Measurements from ENCODE around the gene ESR1. TPM values are rescaled to one million over a fixed set of nuclear protein-coding genes. Genes with fewer than 3 reads are reported as not detected.

ESR1 gene
- total RNA-seq, 1 experiment from 2014 or later: not detected

DNA sequence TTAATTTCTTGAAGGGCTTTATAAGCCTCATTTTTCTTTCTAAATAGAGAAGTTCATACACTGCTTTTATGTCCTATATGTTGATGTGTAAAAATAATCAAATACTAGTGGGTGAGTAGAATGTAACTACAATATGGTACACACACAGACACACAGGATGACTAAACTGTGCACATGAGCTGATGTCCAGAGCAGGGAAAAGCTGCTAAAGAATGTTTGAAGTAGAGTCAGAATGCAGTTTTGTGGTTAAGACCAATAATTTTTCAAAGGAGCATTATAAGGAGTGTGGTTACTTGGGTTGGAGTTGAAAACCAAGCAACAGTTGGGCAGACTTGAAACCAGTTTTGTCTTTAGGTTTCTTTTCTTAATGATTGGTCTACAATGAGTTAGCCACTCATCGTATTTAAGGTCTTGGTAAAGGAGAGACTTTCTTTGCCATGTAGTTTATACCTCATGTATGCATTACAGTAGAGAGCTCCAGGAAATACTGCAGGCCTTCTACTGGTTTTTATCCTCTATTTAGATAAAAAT is 196.6 kb downstream of the ESR1 start:
- TF ChIP-seq, protein P1, sequence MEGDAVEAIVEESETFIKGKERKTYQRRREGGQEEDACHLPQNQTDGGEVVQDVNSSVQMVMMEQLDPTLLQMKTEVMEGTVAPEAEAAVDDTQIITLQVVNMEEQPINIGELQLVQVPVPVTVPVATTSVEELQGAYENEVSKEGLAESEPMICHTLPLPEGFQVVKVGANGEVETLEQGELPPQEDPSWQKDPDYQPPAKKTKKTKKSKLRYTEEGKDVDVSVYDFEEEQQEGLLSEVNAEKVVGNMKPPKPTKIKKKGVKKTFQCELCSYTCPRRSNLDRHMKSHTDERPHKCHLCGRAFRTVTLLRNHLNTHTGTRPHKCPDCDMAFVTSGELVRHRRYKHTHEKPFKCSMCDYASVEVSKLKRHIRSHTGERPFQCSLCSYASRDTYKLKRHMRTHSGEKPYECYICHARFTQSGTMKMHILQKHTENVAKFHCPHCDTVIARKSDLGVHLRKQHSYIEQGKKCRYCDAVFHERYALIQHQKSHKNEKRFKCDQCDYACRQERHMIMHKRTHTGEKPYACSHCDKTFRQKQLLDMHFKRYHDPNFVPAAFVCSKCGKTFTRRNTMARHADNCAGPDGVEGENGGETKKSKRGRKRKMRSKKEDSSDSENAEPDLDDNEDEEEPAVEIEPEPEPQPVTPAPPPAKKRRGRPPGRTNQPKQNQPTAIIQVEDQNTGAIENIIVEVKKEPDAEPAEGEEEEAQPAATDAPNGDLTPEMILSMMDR (conservative IDR thresholded peaks at IDR 0.05): no peak
- H3K9me3 Mint-ChIP-seq: no peaks in the 10 kb centered on the region; a peak in 1 of 5 replicates

More for the DNA sequence above, 196.6 kb downstream of the ESR1 start:
- no peak overlapping the region for H4K91ac ChIP-seq (ENCODE audit: insufficient read length, low read depth, low read length)
- H3K36me3 Mint-ChIP-seq (ENCODE audit: insufficient read depth in 1 of 3, low read depth in 3 of 3): no peaks in the 10 kb centered on the region
- no peak overlapping the region for H3T11ph ChIP-seq (ENCODE audit: low read length)
- H4K5ac ChIP-seq (ENCODE audit: insufficient read length, low read depth, low read length): no peak overlapping the region
- H3K27me3 ChIP-seq (ENCODE audit: insufficient read depth, low read length): no peaks in the 10 kb centered on the region
- no peak overlapping the region for H3K27ac Mint-ChIP-seq
- H3K79me2 ChIP-seq (ENCODE audit: insufficient read depth, low read length): no peaks in the 10 kb centered on the region
- no peaks in the 10 kb centered on the region for H3K9me3 ChIP-seq (ENCODE audit: control insufficient read depth, low read depth, low read length)
- no peak overlapping the region for H4K8ac ChIP-seq (replicated peaks; ENCODE audit: insufficient read length, low read depth, low read length)
- no peaks in the 10 kb centered on the region for H3K4me1 ChIP-seq (ENCODE audit: insufficient read depth, low read length)
- no peak overlapping the region for H3K14ac ChIP-seq (ENCODE audit: insufficient read depth, low read length)
- H2BK20ac ChIP-seq (ENCODE audit: low read depth, low read length, poor library complexity, severe bottlenecking): no peak overlapping the region
- DNase-seq: no peak
- H2BK12ac ChIP-seq (ENCODE audit: insufficient read length, low read depth, low read length): no peak overlapping the region
- no peak overlapping the region for H3K9ac ChIP-seq (ENCODE audit: extremely low read depth, insufficient read length, low read length)
- no peak overlapping the region for H2AFZ ChIP-seq (ENCODE audit: low read length)
- no peak overlapping the region for H3K4me2 ChIP-seq (ENCODE audit: insufficient read depth, insufficient read length, low read length)
- H3K23me2 ChIP-seq (ENCODE audit: insufficient read length, low read depth, low read length, poor library complexity, severe bottlenecking): no peaks in the 10 kb centered on the region
- H2BK120ac ChIP-seq (ENCODE audit: low read depth, low read length, poor library complexity, severe bottlenecking): no peak overlapping the region
- no peak overlapping the region for H3K56ac ChIP-seq (ENCODE audit: insufficient read length, low read depth, low read length)
- no peak overlapping the region for H2BK15ac ChIP-seq (ENCODE audit: low read depth, low read length)
- H3K4me3 Mint-ChIP-seq: no peak overlapping the region
- no peak overlapping the region for H3K4ac ChIP-seq (ENCODE audit: low read depth, low read length)
- H3K79me1 ChIP-seq (ENCODE audit: insufficient read depth, low read depth, low read length, poor library complexity, severe bottlenecking): no peaks in the 10 kb centered on the region
- H2BK5ac ChIP-seq (ENCODE audit: insufficient read length, low read length): no peak overlapping the region
- no peaks in the 10 kb centered on the region for H3K4me1 Mint-ChIP-seq
- no peak overlapping the region for H3K18ac ChIP-seq (ENCODE audit: insufficient read length, low read depth, low read length)
- H3K27ac ChIP-seq (ENCODE audit: insufficient read length, low read depth, low read length): no peak overlapping the region
- no peak overlapping the region for H2AK5ac ChIP-seq (ENCODE audit: insufficient read length, low read length)
- no CpG with 5 or more reads among the region's 1 CpG for WGBS (ENCODE audit: extremely low coverage, insufficient read length, low lambda C conversion rate)
- H3K23ac ChIP-seq (ENCODE audit: insufficient read length, low read depth, low read length): no peak overlapping the region
- no peaks in the 10 kb centered on the region; the same call in 1 of the 2 replicates for H3K27me3 Mint-ChIP-seq (ENCODE audit: low read depth)
- H4K20me1 ChIP-seq (ENCODE audit: control insufficient read depth, insufficient read depth, insufficient read length): no peaks in the 10 kb centered on the region
